ENCODE measurements around the gene POLDIP2. TPM values are rescaled to one million over a fixed set of nuclear protein-coding genes. Genes with fewer than 3 reads are reported as not detected.

The POLDIP2 gene
- total and polyA plus RNA-seq, 9 of the 15 experiments (the other 6 are each of a cell fraction or from before 2014, with no cell fraction given) = 22.0 to 137 (median 104) TPM

DNA sequence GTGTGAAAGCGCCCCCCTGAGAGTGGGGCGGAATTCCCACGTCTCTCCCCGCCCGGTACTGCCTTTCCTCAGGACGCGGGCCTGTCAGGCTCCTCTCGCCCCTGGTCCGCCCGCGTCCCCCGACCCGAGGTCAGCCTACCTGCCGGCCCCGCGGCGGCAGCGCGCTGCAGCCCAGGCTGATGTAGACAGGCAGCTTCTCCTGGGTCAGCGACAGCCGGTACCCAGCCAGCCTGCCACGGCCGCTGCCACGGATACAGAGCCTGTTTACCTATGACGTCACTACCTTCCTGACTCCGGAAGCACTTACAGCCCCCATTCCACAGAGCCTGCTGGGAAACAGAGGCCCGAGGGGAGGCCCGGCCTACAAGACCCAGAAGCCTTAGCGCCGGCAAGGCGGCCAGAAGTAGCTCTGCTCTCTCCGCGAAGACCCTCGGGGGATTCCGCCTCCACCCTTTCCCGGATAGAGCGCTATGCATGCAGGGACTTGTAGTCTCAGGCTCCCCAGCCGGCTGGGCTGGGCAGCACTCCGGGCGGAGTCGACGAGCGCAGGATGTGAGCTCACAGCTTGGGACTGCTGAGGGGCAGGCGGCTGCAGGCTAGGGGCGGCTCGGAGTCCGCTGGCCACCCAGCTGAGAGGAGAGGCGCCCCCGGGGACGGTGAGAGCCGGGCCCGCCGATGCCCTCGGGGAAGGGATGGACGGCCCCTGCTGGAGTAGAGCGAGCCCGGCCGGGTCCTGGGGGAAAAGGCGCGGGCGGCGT is 21.9 kb downstream of the POLDIP2 start, which contains the start of the genes IFT20 and TNFAIP1 (continued):
- TF ChIP-seq MGA (IDR thresholded peaks at IDR 0.05) = no peak
- TF ChIP-seq, protein P1, sequence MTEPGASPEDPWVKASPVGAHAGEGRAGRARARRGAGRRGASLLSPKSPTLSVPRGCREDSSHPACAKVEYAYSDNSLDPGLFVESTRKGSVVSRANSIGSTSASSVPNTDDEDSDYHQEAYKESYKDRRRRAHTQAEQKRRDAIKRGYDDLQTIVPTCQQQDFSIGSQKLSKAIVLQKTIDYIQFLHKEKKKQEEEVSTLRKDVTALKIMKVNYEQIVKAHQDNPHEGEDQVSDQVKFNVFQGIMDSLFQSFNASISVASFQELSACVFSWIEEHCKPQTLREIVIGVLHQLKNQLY (CRISPR knock-in tag; conservative IDR thresholded peaks at IDR 0.05) = no peak
- no peak for TF ChIP-seq TAF7 (tag; IDR thresholded peaks at IDR 0.05)
- TF ChIP-seq EWSR1 (IDR thresholded peaks at IDR 0.05; ENCODE audit: borderline replicate concordance, low read depth, partially characterized antibody) = no peak
- TF ChIP-seq PYGO2 (tag; IDR thresholded peaks at IDR 0.05) = no peak
- TF ChIP-seq CBX2 (IDR thresholded peaks at IDR 0.05; ENCODE audit: insufficient read depth, low read length, poor library complexity, severe bottlenecking) = no peak
- TF ChIP-seq TCF7L2 (IDR thresholded peaks at IDR 0.05; ENCODE audit: low read depth, low read length) = peak; percentile 38; the same call in 1 of the 2 replicates
- TF ChIP-seq SMAD4 (CRISPR knock-in tag; conservative IDR thresholded peaks at IDR 0.05) = peak; percentile 48; the same call in 1 of the 2 replicates
- no peak for TF ChIP-seq ZNF121 (CRISPR knock-in tag; conservative IDR thresholded peaks at IDR 0.05)
- TF ChIP-seq ZSCAN32 (CRISPR knock-in tag; IDR thresholded peaks at IDR 0.05) = 0 out of 2 replicates have a peak, but pooled peaks have one; percentile 14
- TF ChIP-seq PKNOX1 (IDR thresholded peaks at IDR 0.05) = peak; percentile 19; the same call in 1 of the 2 replicates
- TF ChIP-seq BCOR (IDR thresholded peaks at IDR 0.05) = no peak

Data from K562 (cell line).